SK-N-SH (cell line): ENCODE data around the gene NACAD. TPM values are rescaled to one million over a fixed set of nuclear protein-coding genes. Genes with fewer than 3 reads are reported as not detected.

Experiments used
- CTCF ChIA-PET: fragments of 300-600, 350-600 bp; formaldehyde crosslinking; extraction: SDS; loops from one replicate; lab custom pipeline; 2021; lab: Yijun Ruan, JAX
- POLR2A ChIA-PET: fragments of 350-600 bp; sonication (Branson Sonifier 250); formaldehyde crosslinking; extraction: SDS; loops from one replicate; lab custom pipeline; 2020; ENCODE audit warnings: antibody characterized with exemption, inconsistent platforms; lab: Yijun Ruan, JAX
- DNase-seq: peaks from one replicate; pipeline ENCODE4 v3.0.0; 2012
- H2AFZ ChIP-seq: fragments of 200-600 bp; sonication (generic); 2 replicates; pipeline ENCODE4 v1.8.1; 2016; ENCODE audit warnings: antibody characterized with exemption, mild to moderate bottlenecking, low read depth
- H3F3A ChIP-seq: fragments of 200-600 bp; sonication (generic); replicated peaks from 2 replicates; pipeline ENCODE3; 2016; ENCODE audit warnings: antibody characterized with exemption, mild to moderate bottlenecking; ENCODE audit not compliant: insufficient read depth
- H3K27ac ChIP-seq, 2 experiments: fragments of 200-500 bp in 1 of 2; fragments of 200-600 bp in 1 of 2; sonication (Bioruptor generic) in 1 of 2; sonication (generic), shearing (Covaris generic) in 1 of 2; 2 replicates each; pipeline versions ENCODE4 v1.5.1 to v1.6.1; 2014 to 2016; ENCODE audit warnings: low read depth in 2 of 2, inconsistent platforms in 1 of 2, low read length in 1 of 2, mild to moderate bottlenecking in 1 of 2, mixed read lengths in 1 of 2
- H3K27me3 ChIP-seq: fragments of 200-600 bp; sonication (generic), shearing (Covaris generic); 2 replicates; pipeline ENCODE4 v1.6.1; 2016; ENCODE audit warnings: mixed run types; ENCODE audit not compliant: insufficient read depth
- H3K36me3 ChIP-seq, 2 experiments: fragments of 200-500 bp in 1 of 2; fragments of 200-600 bp in 1 of 2; sonication (Bioruptor generic) in 1 of 2; sonication (generic) in 1 of 2; replicated peaks in 1 of 2; 2 replicates each; pipeline versions ENCODE3 to v1.5.1; 2014 to 2016; ENCODE audit warnings: low read length in 1 of 2, mild to moderate bottlenecking in 1 of 2; ENCODE audit not compliant: insufficient read depth in 2 of 2, control insufficient read depth in 1 of 2
- H3K4me1 ChIP-seq, 2 experiments: fragments of 200-500 bp in 1 of 2; fragments of 200-600 bp in 1 of 2; sonication (Bioruptor generic) in 1 of 2; sonication (generic), shearing (Covaris generic) in 1 of 2; 2 replicates each; pipeline versions ENCODE4 v1.5.1 to v1.6.1; 2014 to 2016; ENCODE audit warnings: low read depth in 1 of 2, low read length in 1 of 2, mixed run types in 1 of 2; ENCODE audit not compliant: insufficient read depth in 2 of 2, control insufficient read depth in 1 of 2
- H3K4me2 ChIP-seq: fragments of 200-600 bp; sonication (generic), shearing (Covaris generic); 2 replicates; pipeline ENCODE4 v1.6.1; 2017; ENCODE audit warnings: mixed run types
- H3K4me3 ChIP-seq, 2 experiments: fragments of 200-500 bp in 1 of 2; fragments of 200-600 bp in 1 of 2; sonication (Bioruptor generic) in 1 of 2; sonication (generic), shearing (Covaris generic) in 1 of 2; 2 replicates each; pipeline versions ENCODE4 v1.5.1 to v1.8.1; 2014 to 2016; ENCODE audit warnings: low read depth in 2 of 2, inconsistent platforms in 1 of 2, low read length in 1 of 2, mild to moderate bottlenecking in 1 of 2, mixed read lengths in 1 of 2, moderate library complexity in 1 of 2
- H3K79me2 ChIP-seq: fragments of 200-600 bp; sonication (generic); 2 replicates; pipeline ENCODE4 v1.8.1; 2017; ENCODE audit warnings: mild to moderate bottlenecking; ENCODE audit not compliant: insufficient read depth
- H3K9ac ChIP-seq: fragments of 200-600 bp; sonication (generic); 2 replicates; pipeline ENCODE4 v1.6.1; 2017; ENCODE audit warnings: mixed run types
- H3K9me2 ChIP-seq: fragments of 200-600 bp; sonication (generic); 2 replicates; pipeline ENCODE4 v1.6.1; 2017; ENCODE audit warnings: mixed run types
- H3K9me3 ChIP-seq: fragments of 200-600 bp; sonication (generic); 2 replicates; pipeline ENCODE4 v1.6.1; 2017; ENCODE audit warnings: mixed run types, mild to moderate bottlenecking, moderate library complexity
- H4K20me1 ChIP-seq: fragments of 200-600 bp; sonication (generic); 2 replicates; pipeline ENCODE4 v1.6.1; 2017; ENCODE audit warnings: mild to moderate bottlenecking, mixed run types; ENCODE audit not compliant: insufficient read depth
- CHD2 ChIP-seq: fragments of 150-350 bp; IDR thresholded peaks from 2 replicates; pipeline ENCODE4 v1.6.1; 2018; ENCODE audit warnings: low read length; ENCODE audit not compliant: partially characterized antibody
- CTCF ChIP-seq: fragments of 200-600 bp; sonication (generic); IDR thresholded peaks from 2 replicates; pipeline ENCODE4 v1.6.1; 2017; ENCODE audit warnings: antibody characterized with exemption, mild to moderate bottlenecking, moderate library complexity
- ELF1 ChIP-seq: IDR thresholded peaks from 2 replicates; pipeline ENCODE4 v1.4.0; 2012
- EP300 ChIP-seq, 2 experiments: IDR thresholded peaks; 2 replicates each; pipeline versions ENCODE4 v1.4.0 to v1.6.1; 2012; ENCODE audit warnings: borderline replicate concordance in 1 of 2, low read depth in 1 of 2, low read length in 1 of 2
- EZH2phosphoT487 ChIP-seq: fragments of 200-600 bp; sonication (generic); IDR thresholded peaks from 2 replicates; pipeline ENCODE4 v1.6.1; 2017; ENCODE audit warnings: low read depth, mixed run types, mild to moderate bottlenecking, antibody characterized with exemption, moderate library complexity, borderline replicate concordance
- FOSL2 ChIP-seq: IDR thresholded peaks from 2 replicates; pipeline ENCODE4 v1.4.0; 2012; ENCODE audit warnings: low read depth, mild to moderate bottlenecking, moderate library complexity, borderline replicate concordance
- FOXJ3 ChIP-seq: sonication (generic); formaldehyde crosslinking; IDR thresholded peaks from 2 replicates; pipeline ENCODE4 v1.5.1; 2020; ENCODE audit warnings: mild to moderate bottlenecking, missing genetic modification reagents
- FOXM1 ChIP-seq: IDR thresholded peaks from 2 replicates; pipeline ENCODE4 v1.4.0; 2012; ENCODE audit warnings: low read depth, mild to moderate bottlenecking
- GABPA ChIP-seq: IDR thresholded peaks from 2 replicates; pipeline ENCODE4 v1.4.0; 2012; ENCODE audit warnings: low read depth, mild to moderate bottlenecking
- MAX ChIP-seq: IDR thresholded peaks from 2 replicates; pipeline ENCODE4 v1.4.0; 2012; ENCODE audit warnings: low read depth
- REST ChIP-seq: IDR thresholded peaks from 2 replicates; pipeline ENCODE4 v1.6.1; 2012; ENCODE audit warnings: mild to moderate bottlenecking, low read depth, low read length, moderate library complexity
- TAF1 ChIP-seq: IDR thresholded peaks from 2 replicates; pipeline ENCODE4 v1.6.1; 2012; ENCODE audit warnings: low read depth, mild to moderate bottlenecking, low read length, moderate library complexity, borderline replicate concordance
- USF1 ChIP-seq: IDR thresholded peaks from 2 replicates; pipeline ENCODE4 v1.4.0; 2012; ENCODE audit warnings: low read depth, borderline replicate concordance
- USF2 ChIP-seq: fragments of 150-350 bp; IDR thresholded peaks from 2 replicates; pipeline ENCODE4 v1.6.1; 2017; ENCODE audit warnings: antibody characterized with exemption, low read length, low read depth, borderline replicate concordance
- YY1 ChIP-seq: IDR thresholded peaks from 2 replicates; pipeline ENCODE4 v1.4.0; 2012; ENCODE audit warnings: low read depth, mild to moderate bottlenecking
- WGBS: methylation state at CpG from one replicate; pipeline ENCODE4 v1.1.6; 2017; ENCODE audit warnings: low lambda C conversion rate; 5-methylcytosine and 5-hydroxymethylcytosine counted together
- polyA plus RNA-seq, 3 experiments: library from polyadenylated mRNA; depleted of rRNA; stranded (reverse); fragments of >200 nt; gene quantifications; 2 replicates each; pipeline ENCODE4 v1.2.3, GENCODE V29; 2012

Gene NACAD
- polyA plus RNA-seq, 1 of the 3 experiments (the other 2 are of a cell fraction), result 2.8 TPM

- TF ChIP-seq USF2, result no peak
- TF ChIP-seq TAF1, result no peak
- no peak for TF ChIP-seq REST
- no peak for TF ChIP-seq GABPA
- TF ChIP-seq USF1, result no peak
- no peak for TF ChIP-seq MAX
- no peak for TF ChIP-seq CTCF
- TF ChIP-seq EZH2phosphoT487, result no peak
- no peak for TF ChIP-seq FOXM1
- no peak for TF ChIP-seq YY1
- no peak for TF ChIP-seq EP300 (IDR thresholded peaks at IDR 0.05; ENCODE audit: borderline replicate concordance in 1 of 2, low read depth in 1 of 2, low read length in 1 of 2)
- TF ChIP-seq ELF1, result no peak
- TF ChIP-seq FOSL2, result no peak
- no peak for TF ChIP-seq CHD2
- TF ChIP-seq FOXJ3 (CRISPR knock-in tag), result no peak
- ChIA-PET CTCF (interaction anchor here (0.7 to 1.5 kb wide), 4 partner anchors 19 to 130 kb away, joined by 3 read pairs; no protein-coding TSS in a partner anchor), POLR2A (interaction anchor here (0.7 to 1.5 kb wide), 2 partner anchors 14 to 15 kb away, joined by 3 to 4 read pairs; no protein-coding TSS in a partner anchor)
- Histone ChIP-seq H3K27ac (no peak overlapping the region), H3K4me3 (no peak overlapping the region), H3K79me2 (peaks cover 48% of the 10 kb centered on the region), H3K9ac (no peak overlapping the region), H3K36me3 (peaks cover 67 to 100% of the 10 kb centered on the region in 2 experiments), H3K27me3 (no peaks in the 10 kb centered on the region), H3K4me2 (no peak overlapping the region), H3K9me3 (no peaks in the 10 kb centered on the region), H3F3A (no peaks in the 10 kb centered on the region), H3K4me1 (peaks cover 7 to 18% of the 10 kb centered on the region in 2 experiments; a peak in 1 of 4 replicates), H2AFZ (no peak overlapping the region), H3K9me2 (no peaks in the 10 kb centered on the region), H4K20me1 (peaks cover 62% of the 10 kb centered on the region)
- WGBS, result 92% methylated on average over 15 of the region's 17 CpGs
- no peak for DNase-seq
These were observed 15.4 kb upstream of the NACAD start for GRCh38 chr7:45103958-45104843.
